Measurements from ENCODE around the gene SCG2.

SCG2 gene

GRCh38 chr2:223576873-223577272, 25.3 kb downstream of the SCG2 start:
- H3K9ac ChIP-seq (ENCODE audit: low read length in 2 of 2) = no peak overlapping the region
- no peaks in the 10 kb centered on the region for H3K4me1 ChIP-seq (ENCODE audit: control insufficient read depth, insufficient read depth, low read length)
- H3K27me3 ChIP-seq (ENCODE audit: control insufficient read depth in 1 of 2, insufficient read depth in 2 of 2, low read length in 2 of 2) = no peaks in the 10 kb centered on the region
- no peaks in the 10 kb centered on the region for H3K9me3 ChIP-seq (ENCODE audit: control insufficient read depth in 2 of 2, low read length in 2 of 2)
- no peak overlapping the region for H3K4me3 ChIP-seq (ENCODE audit: low read length in 2 of 2)
- H3K27ac ChIP-seq (ENCODE audit: low read length) = no peak overlapping the region
- H3K36me3 ChIP-seq (ENCODE audit: control insufficient read depth in 2 of 2, insufficient read depth in 2 of 2, low read length in 2 of 2) = no peaks in the 10 kb centered on the region

GRCh38 chr2:223570784-223571183, 31.4 kb downstream of the SCG2 start:
- no peak overlapping the region for H3K9ac ChIP-seq (ENCODE audit: low read length in 2 of 2)
- no peak overlapping the region for H3K4me3 ChIP-seq (ENCODE audit: low read length in 2 of 2)
- no peaks in the 10 kb centered on the region for H3K9me3 ChIP-seq (ENCODE audit: control insufficient read depth in 2 of 2, low read length in 2 of 2)
- H3K27ac ChIP-seq (ENCODE audit: low read length) = no peak overlapping the region
- H3K4me1 ChIP-seq (ENCODE audit: control insufficient read depth, insufficient read depth, low read length) = no peaks in the 10 kb centered on the region
- no peaks in the 10 kb centered on the region for H3K27me3 ChIP-seq (ENCODE audit: control insufficient read depth in 1 of 2, insufficient read depth in 2 of 2, low read length in 2 of 2)
- H3K36me3 ChIP-seq (ENCODE audit: control insufficient read depth in 2 of 2, insufficient read depth in 2 of 2, low read length in 2 of 2) = no peaks in the 10 kb centered on the region

DNA sequence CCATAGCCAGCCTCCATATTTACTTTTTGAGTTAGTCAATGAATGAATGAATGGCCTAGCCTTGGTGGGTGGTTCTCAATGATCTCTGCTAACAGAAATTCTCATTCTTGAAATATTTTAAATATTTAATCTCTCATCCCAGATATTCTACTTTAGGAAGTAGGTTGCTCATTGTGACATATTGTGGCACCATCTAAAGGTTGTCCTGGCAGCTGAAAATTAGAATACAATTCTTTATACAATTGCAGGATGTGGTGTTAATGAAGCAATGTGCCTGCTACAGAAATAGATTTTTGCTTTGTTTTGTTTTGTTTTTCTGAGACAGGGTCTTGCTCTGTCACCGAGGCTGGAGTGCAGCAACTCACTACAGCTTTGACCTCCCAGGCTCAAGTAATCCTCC, 35.8 kb downstream of the SCG2 start:
- no peaks in the 10 kb centered on the region for H3K36me3 ChIP-seq (ENCODE audit: control insufficient read depth in 2 of 2, insufficient read depth in 2 of 2, low read length in 2 of 2)
- no peaks in the 10 kb centered on the region for H3K27me3 ChIP-seq (ENCODE audit: control insufficient read depth in 1 of 2, insufficient read depth in 2 of 2, low read length in 2 of 2)
- H3K9me3 ChIP-seq (ENCODE audit: control insufficient read depth in 2 of 2, low read length in 2 of 2) = no peaks in the 10 kb centered on the region
- no peak overlapping the region for H3K27ac ChIP-seq (ENCODE audit: low read length)
- H3K9ac ChIP-seq (ENCODE audit: low read length in 2 of 2) = no peak overlapping the region
- H3K4me1 ChIP-seq (ENCODE audit: control insufficient read depth, insufficient read depth, low read length) = no peaks in the 10 kb centered on the region
- H3K4me3 ChIP-seq (ENCODE audit: low read length in 2 of 2) = no peak overlapping the region

GRCh38 chr2:223563462-223563861, 38.7 kb downstream of the SCG2 start:
- no peaks in the 10 kb centered on the region for H3K4me1 ChIP-seq (ENCODE audit: control insufficient read depth, insufficient read depth, low read length)
- no peak overlapping the region for H3K9ac ChIP-seq (ENCODE audit: low read length in 2 of 2)
- H3K4me3 ChIP-seq (ENCODE audit: low read length in 2 of 2) = no peak overlapping the region
- no peak overlapping the region for H3K27ac ChIP-seq (ENCODE audit: low read length)
- H3K9me3 ChIP-seq (ENCODE audit: control insufficient read depth in 2 of 2, low read length in 2 of 2) = no peaks in the 10 kb centered on the region
- no peaks in the 10 kb centered on the region for H3K27me3 ChIP-seq (ENCODE audit: control insufficient read depth in 1 of 2, insufficient read depth in 2 of 2, low read length in 2 of 2)
- H3K36me3 ChIP-seq (ENCODE audit: control insufficient read depth in 2 of 2, insufficient read depth in 2 of 2, low read length in 2 of 2) = no peaks in the 10 kb centered on the region

DNA sequence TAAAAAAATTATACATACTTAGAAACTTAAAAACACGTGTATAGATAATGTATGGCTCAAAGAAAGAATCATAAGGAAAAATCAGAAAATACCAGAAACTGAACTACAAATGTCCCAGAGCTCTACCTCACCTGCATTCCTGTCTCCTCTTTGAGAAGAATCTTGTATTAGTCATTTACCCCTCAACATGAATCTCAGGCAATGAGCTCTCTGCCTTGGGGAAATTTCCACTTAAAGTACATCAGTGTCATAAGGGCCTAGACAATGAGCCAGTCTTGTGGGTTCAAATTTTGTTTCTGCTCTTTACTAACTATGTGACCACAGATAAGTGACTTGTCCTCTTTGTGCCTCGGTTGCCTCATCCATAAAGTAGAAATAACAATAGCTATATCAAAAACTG, 40.1 kb downstream of the SCG2 start:
- Histone ChIP-seq H3K27me3 (ENCODE audit: control insufficient read depth in 1 of 2, insufficient read depth in 2 of 2, low read length in 2 of 2) (no peaks in the 10 kb centered on the region), H3K27ac (ENCODE audit: low read length) (no peak overlapping the region), H3K9ac (ENCODE audit: low read length in 2 of 2) (no peak overlapping the region), H3K9me3 (ENCODE audit: control insufficient read depth in 2 of 2, low read length in 2 of 2) (no peaks in the 10 kb centered on the region), H3K4me3 (ENCODE audit: low read length in 2 of 2) (no peak overlapping the region), H3K36me3 (ENCODE audit: control insufficient read depth in 2 of 2, insufficient read depth in 2 of 2, low read length in 2 of 2) (no peaks in the 10 kb centered on the region), H3K4me1 (ENCODE audit: control insufficient read depth, insufficient read depth, low read length) (no peaks in the 10 kb centered on the region)

DNA sequence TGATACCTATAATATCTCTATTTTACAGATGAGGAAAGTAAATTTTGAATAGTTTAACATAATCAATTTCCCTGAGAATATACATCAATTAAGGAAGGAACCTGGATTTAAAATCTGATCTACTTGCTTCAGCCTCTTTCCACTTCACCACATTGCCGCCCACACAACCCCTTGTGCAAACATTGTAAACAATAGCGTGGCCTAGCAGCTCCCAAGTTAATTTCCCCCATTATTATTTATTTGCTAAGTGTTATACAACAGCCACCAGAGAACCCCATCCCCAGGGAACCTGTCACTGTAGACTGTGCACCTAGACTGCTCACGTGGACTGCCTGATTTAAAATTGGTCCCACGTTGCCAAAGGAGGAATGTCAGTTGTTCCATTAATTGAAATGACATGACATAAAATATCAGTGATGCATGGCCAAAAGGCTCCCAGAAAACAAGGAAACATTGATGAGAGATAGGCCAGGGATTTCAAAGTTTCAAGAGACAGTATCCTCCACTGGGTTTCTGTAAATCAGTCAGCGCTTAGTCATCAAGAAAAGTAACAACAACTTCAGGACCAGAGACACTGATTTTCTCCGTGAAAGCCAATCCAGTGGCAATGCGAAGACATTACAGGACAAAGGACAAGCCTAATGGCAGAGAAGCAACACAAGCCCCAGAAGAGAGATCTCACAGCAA, 41.3 kb downstream of the SCG2 start:
- H3K36me3 ChIP-seq (ENCODE audit: control insufficient read depth in 2 of 2, insufficient read depth in 2 of 2, low read length in 2 of 2) = no peaks in the 10 kb centered on the region
- no peak overlapping the region for H3K4me3 ChIP-seq (ENCODE audit: low read length in 2 of 2)
- no peak overlapping the region for H3K9ac ChIP-seq (ENCODE audit: low read length in 2 of 2)
- no peaks in the 10 kb centered on the region for H3K9me3 ChIP-seq (ENCODE audit: control insufficient read depth in 2 of 2, low read length in 2 of 2)
- H3K27me3 ChIP-seq (ENCODE audit: control insufficient read depth in 1 of 2, insufficient read depth in 2 of 2, low read length in 2 of 2) = no peaks in the 10 kb centered on the region
- H3K27ac ChIP-seq (ENCODE audit: low read length) = no peak overlapping the region
- no peaks in the 10 kb centered on the region for H3K4me1 ChIP-seq (ENCODE audit: control insufficient read depth, insufficient read depth, low read length)

DNA sequence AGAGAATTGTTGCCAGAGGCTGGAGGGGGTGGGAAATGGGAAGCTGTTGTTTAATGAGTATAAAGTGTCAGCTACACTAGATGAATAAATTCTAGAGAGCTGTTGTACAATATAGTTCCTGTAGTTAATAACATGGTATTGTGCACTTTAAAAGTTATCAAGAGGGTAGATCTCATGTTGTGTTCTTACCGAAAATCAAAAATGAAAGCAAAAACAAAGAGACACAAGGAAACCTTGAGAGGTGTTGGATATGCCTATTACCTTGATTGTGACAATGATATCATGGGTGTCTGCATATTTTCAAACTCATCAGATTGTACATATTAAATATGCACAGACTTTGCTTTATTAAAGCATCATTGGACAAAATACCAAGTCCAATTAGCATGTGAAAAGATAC, 43.2 kb downstream of the SCG2 start:
- no peaks in the 10 kb centered on the region for H3K9me3 ChIP-seq (ENCODE audit: control insufficient read depth in 2 of 2, low read length in 2 of 2)
- H3K4me1 ChIP-seq (ENCODE audit: control insufficient read depth, insufficient read depth, low read length) = no peaks in the 10 kb centered on the region
- peaks cover 0 to 3% of the 10 kb centered on the region in 2 donors for H3K27me3 ChIP-seq (ENCODE audit: control insufficient read depth in 1 of 2, insufficient read depth in 2 of 2, low read length in 2 of 2)
- no peak overlapping the region for H3K9ac ChIP-seq (ENCODE audit: low read length in 2 of 2)
- H3K36me3 ChIP-seq (ENCODE audit: control insufficient read depth in 2 of 2, insufficient read depth in 2 of 2, low read length in 2 of 2) = no peaks in the 10 kb centered on the region
- H3K4me3 ChIP-seq (ENCODE audit: low read length in 2 of 2) = no peak overlapping the region
- no peak overlapping the region for H3K27ac ChIP-seq (ENCODE audit: low read length)

GRCh38 chr2:223554923-223555322, 47.2 kb downstream of the SCG2 start:
- peaks cover 0 to 3% of the 10 kb centered on the region in 2 donors for H3K27me3 ChIP-seq (ENCODE audit: control insufficient read depth in 1 of 2, insufficient read depth in 2 of 2, low read length in 2 of 2)
- no peaks in the 10 kb centered on the region for H3K9me3 ChIP-seq (ENCODE audit: control insufficient read depth in 2 of 2, low read length in 2 of 2)
- no peaks in the 10 kb centered on the region for H3K36me3 ChIP-seq (ENCODE audit: control insufficient read depth in 2 of 2, insufficient read depth in 2 of 2, low read length in 2 of 2)

GRCh38 chr2:223549215-223549614, 52.9 kb downstream of the SCG2 start:
- no peaks in the 10 kb centered on the region for H3K9me3 ChIP-seq (ENCODE audit: control insufficient read depth in 2 of 2, low read length in 2 of 2)
- no peak overlapping the region for H3K4me3 ChIP-seq (ENCODE audit: low read length in 2 of 2)
- H3K4me1 ChIP-seq (ENCODE audit: control insufficient read depth, insufficient read depth, low read length) = no peaks in the 10 kb centered on the region
- H3K27me3 ChIP-seq (ENCODE audit: control insufficient read depth in 1 of 2, insufficient read depth in 2 of 2, low read length in 2 of 2) = no peaks in the 10 kb centered on the region
- no peak overlapping the region for H3K27ac ChIP-seq (ENCODE audit: low read length)
- no peaks in the 10 kb centered on the region for H3K36me3 ChIP-seq (ENCODE audit: control insufficient read depth in 2 of 2, insufficient read depth in 2 of 2, low read length in 2 of 2)
- H3K9ac ChIP-seq (ENCODE audit: low read length in 2 of 2) = no peak overlapping the region

More at GRCh38 chr2:223554923-223555322, 47.2 kb downstream of the SCG2 start:
- H3K4me3 ChIP-seq (ENCODE audit: low read length in 2 of 2) = no peak overlapping the region
- H3K4me1 ChIP-seq (ENCODE audit: control insufficient read depth, insufficient read depth, low read length) = no peaks in the 10 kb centered on the region
- no peak overlapping the region for H3K9ac ChIP-seq (ENCODE audit: low read length in 2 of 2)
- no peak overlapping the region for H3K27ac ChIP-seq (ENCODE audit: low read length)

GRCh38 chr2:223548194-223548593, 54.0 kb downstream of the SCG2 start:
- Histone ChIP-seq H3K36me3 (ENCODE audit: control insufficient read depth in 2 of 2, insufficient read depth in 2 of 2, low read length in 2 of 2) (no peaks in the 10 kb centered on the region), H3K4me3 (ENCODE audit: low read length in 2 of 2) (no peak overlapping the region), H3K27me3 (ENCODE audit: control insufficient read depth in 1 of 2, insufficient read depth in 2 of 2, low read length in 2 of 2) (no peaks in the 10 kb centered on the region), H3K4me1 (ENCODE audit: control insufficient read depth, insufficient read depth, low read length) (no peaks in the 10 kb centered on the region), H3K9me3 (ENCODE audit: control insufficient read depth in 2 of 2, low read length in 2 of 2) (no peaks in the 10 kb centered on the region), H3K27ac (ENCODE audit: low read length) (no peak overlapping the region), H3K9ac (ENCODE audit: low read length in 2 of 2) (no peak overlapping the region)
